ENCODE results near the gene CIAO1. TPM values are rescaled to one million over a fixed set of nuclear protein-coding genes. Genes with fewer than 3 reads are reported as not detected.

Gene CIAO1
- polyA plus RNA-seq, 3 donors, result 73.7 to 93.8 (median 89.4) TPM

DNA sequence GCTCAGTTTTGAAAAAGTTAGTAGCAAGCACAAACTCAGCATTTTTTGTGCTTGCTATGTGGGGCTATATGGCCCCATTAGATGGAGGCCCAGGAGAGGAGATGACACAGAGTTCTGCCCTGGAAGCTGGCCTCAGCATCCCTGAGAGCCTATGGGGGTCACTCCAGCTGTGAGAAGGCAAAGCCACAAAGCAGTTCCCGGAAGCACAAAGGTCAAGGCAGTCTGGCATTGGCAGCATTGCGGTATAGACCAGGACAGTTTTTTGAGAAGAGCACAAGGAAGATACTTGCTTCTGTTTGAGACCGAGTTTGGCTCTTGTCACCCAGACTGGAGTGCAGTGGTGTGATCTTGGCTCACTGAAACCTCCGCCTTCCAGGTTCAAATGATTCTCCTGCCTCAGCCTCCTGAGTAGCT is 51.6 kb downstream of the CIAO1 start:
- Histone ChIP-seq H3K4me2 (replicated peaks; ENCODE audit: extremely low read depth, low read length, poor library complexity, severe bottlenecking) (no peak overlapping the region), H3K36me3 (replicated peaks in 1 of 2; ENCODE audit: control insufficient read depth in 1 of 2, insufficient read depth in 2 of 2, low read length in 2 of 2) (no peaks in the 10 kb centered on the region), H4K20me1 (ENCODE audit: insufficient read depth, low read length) (no peaks in the 10 kb centered on the region), H3K27ac (ENCODE audit: low read depth in 1 of 2, low read length in 2 of 2) (no peak overlapping the region), H2AFZ (ENCODE audit: insufficient read depth, low read depth, low read length, poor library complexity, severe bottlenecking) (no peak overlapping the region), H3K4me1 (ENCODE audit: control insufficient read depth in 1 of 2, insufficient read depth in 2 of 2, low read length in 2 of 2) (peaks cover 34 to 44% of the 10 kb centered on the region in 2 donors), H3K4me3 (replicated peaks in 1 of 3; ENCODE audit: low read depth in 2 of 3, low read length in 3 of 3) (no peak overlapping the region), H3K9ac (ENCODE audit: insufficient read depth, low read length, poor library complexity, severe bottlenecking) (no peak overlapping the region), H3K79me2 (ENCODE audit: insufficient read depth, low read length) (no peaks in the 10 kb centered on the region), H3K27me3 (ENCODE audit: control insufficient read depth in 2 of 2, insufficient read depth in 2 of 2, low read length in 2 of 2) (no peaks in the 10 kb centered on the region), H3K9me3 (replicated peaks in 1 of 2; ENCODE audit: control insufficient read depth in 1 of 2, insufficient read depth in 1 of 2, low read length in 2 of 2) (no peaks in the 10 kb centered on the region)
- TF ChIP-seq, protein P1, sequence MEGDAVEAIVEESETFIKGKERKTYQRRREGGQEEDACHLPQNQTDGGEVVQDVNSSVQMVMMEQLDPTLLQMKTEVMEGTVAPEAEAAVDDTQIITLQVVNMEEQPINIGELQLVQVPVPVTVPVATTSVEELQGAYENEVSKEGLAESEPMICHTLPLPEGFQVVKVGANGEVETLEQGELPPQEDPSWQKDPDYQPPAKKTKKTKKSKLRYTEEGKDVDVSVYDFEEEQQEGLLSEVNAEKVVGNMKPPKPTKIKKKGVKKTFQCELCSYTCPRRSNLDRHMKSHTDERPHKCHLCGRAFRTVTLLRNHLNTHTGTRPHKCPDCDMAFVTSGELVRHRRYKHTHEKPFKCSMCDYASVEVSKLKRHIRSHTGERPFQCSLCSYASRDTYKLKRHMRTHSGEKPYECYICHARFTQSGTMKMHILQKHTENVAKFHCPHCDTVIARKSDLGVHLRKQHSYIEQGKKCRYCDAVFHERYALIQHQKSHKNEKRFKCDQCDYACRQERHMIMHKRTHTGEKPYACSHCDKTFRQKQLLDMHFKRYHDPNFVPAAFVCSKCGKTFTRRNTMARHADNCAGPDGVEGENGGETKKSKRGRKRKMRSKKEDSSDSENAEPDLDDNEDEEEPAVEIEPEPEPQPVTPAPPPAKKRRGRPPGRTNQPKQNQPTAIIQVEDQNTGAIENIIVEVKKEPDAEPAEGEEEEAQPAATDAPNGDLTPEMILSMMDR (IDR thresholded peaks at IDR 0.05), result no peak
- WGBS (ENCODE audit: insufficient coverage), result 100% methylated on average over 4 of the region's 4 CpGs
- DNase-seq, result no peak
- H3K27ac Mint-ChIP-seq, result peak overlapping the region in 1 of 7 donors; percentile 57
- H3K27me3 Mint-ChIP-seq (ENCODE audit: low read depth in 3 of 3), result peaks cover 12 to 24% (median 16%) of the 10 kb centered on the region in 3 donors
- H3K9me3 Mint-ChIP-seq, result no peaks in the 10 kb centered on the region
- no peak overlapping the region for H3K4me3 Mint-ChIP-seq
- peaks cover 42% of the 10 kb centered on the region for H3K4me1 Mint-ChIP-seq
- intact Hi-C loops (cut with micrococcal nuclease), result no loop called here
- no peaks in the 10 kb centered on the region for H3K36me3 Mint-ChIP-seq

DNA sequence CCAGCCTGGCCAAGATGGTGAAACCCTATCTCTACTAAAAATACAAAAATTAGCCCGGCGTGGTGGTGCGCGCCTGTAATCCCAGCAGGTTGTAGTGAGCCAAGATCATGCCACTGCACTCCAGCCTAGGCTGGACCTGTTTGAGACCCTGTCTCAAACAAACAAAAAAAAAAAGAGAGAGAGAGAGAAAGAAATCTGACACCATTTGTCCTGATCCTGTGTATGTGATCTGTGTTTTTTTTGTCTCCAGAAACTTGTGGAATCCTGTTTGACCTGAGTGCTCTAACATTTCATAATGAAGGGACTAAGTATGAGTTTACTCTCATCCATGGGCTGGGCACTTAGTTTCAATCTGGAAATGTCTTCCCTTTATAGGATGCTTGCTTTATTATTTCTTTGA is 52.7 kb downstream of the CIAO1 start:
- TF ChIP-seq, protein P1 (IDR thresholded peaks at IDR 0.05), result no peak
- Histone ChIP-seq H2AFZ (ENCODE audit: insufficient read depth, low read depth, low read length, poor library complexity, severe bottlenecking) (peak overlapping the region; percentile 62), H3K4me1 (ENCODE audit: control insufficient read depth in 1 of 2, insufficient read depth in 2 of 2, low read length in 2 of 2) (peaks cover 35 to 44% of the 10 kb centered on the region in 2 donors), H3K4me3 (replicated peaks in 1 of 3; ENCODE audit: low read depth in 2 of 3, low read length in 3 of 3) (peak overlapping the region in 1 of 3 experiments; percentile 45), H4K20me1 (ENCODE audit: insufficient read depth, low read length) (no peaks in the 10 kb centered on the region), H3K27me3 (ENCODE audit: control insufficient read depth in 2 of 2, insufficient read depth in 2 of 2, low read length in 2 of 2) (peaks cover 0 to 5% of the 10 kb centered on the region in 2 donors), H3K79me2 (ENCODE audit: insufficient read depth, low read length) (no peaks in the 10 kb centered on the region), H3K9me3 (replicated peaks in 1 of 2; ENCODE audit: control insufficient read depth in 1 of 2, insufficient read depth in 1 of 2, low read length in 2 of 2) (no peaks in the 10 kb centered on the region), H3K27ac (ENCODE audit: low read depth in 1 of 2, low read length in 2 of 2) (peak overlapping the region in 1 of 2 donors; percentile 40), H3K9ac (ENCODE audit: insufficient read depth, low read length, poor library complexity, severe bottlenecking) (no peak overlapping the region), H3K4me2 (replicated peaks; ENCODE audit: extremely low read depth, low read length, poor library complexity, severe bottlenecking) (peak overlapping the region; percentile 59), H3K36me3 (replicated peaks in 1 of 2; ENCODE audit: control insufficient read depth in 1 of 2, insufficient read depth in 2 of 2, low read length in 2 of 2) (no peaks in the 10 kb centered on the region)
- Mint-ChIP-seq H3K4me1 (peaks cover 47% of the 10 kb centered on the region), H3K36me3 (peaks cover 0 to 3% of the 10 kb centered on the region in 2 donors), H3K9me3 (no peaks in the 10 kb centered on the region), H3K27me3 (ENCODE audit: low read depth in 3 of 3) (peaks cover 20 to 32% (median 24%) of the 10 kb centered on the region in 3 donors), H3K27ac (peak overlapping the region in 4 of 7 donors; percentile 32 to 73 (median 56)), H3K4me3 (peak overlapping the region; percentile 44 to 66)
- no peak for DNase-seq
- intact Hi-C loops (cut with micrococcal nuclease), result no loop called here
- WGBS (ENCODE audit: insufficient coverage), result no CpG with 5 or more reads among the region's 4 CpGs
